ENCODE data around the gene KIF5C.

KIF5C gene

DNA sequence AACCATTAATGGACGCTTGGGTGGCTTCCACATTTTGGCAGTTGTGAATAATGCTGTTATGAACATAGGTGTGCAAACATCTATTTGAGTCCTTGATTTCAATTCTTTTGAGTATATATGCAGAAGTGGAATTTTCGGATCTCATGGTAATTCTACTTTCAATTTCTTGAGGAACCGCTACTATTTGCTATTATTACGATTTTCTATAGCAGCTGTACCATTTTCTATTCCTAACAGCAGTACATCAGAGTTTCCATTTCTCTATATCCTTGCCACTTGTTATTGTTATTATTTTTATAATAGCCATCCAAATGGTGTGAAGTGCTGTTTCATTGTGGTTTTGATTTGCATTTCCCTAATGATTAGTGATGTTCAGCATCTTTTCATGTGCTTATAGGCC lies 69.5 kb downstream of the KIF5C start:
- ChIA-PET POLR2A (no interaction called here), CTCF (interaction anchor here (1.1 to 1.2 kb wide), 2 partner anchors 17 to 19 kb away, joined by 3 read pairs; no protein-coding TSS in a partner anchor)
- no peak for TF ChIP-seq CTCF (IDR thresholded peaks at IDR 0.05; ENCODE audit: control extremely low read depth, extremely low read depth, low read depth, missing control alignments)
- DNase-seq (ENCODE audit: extremely low spot score), result no peak

DNA sequence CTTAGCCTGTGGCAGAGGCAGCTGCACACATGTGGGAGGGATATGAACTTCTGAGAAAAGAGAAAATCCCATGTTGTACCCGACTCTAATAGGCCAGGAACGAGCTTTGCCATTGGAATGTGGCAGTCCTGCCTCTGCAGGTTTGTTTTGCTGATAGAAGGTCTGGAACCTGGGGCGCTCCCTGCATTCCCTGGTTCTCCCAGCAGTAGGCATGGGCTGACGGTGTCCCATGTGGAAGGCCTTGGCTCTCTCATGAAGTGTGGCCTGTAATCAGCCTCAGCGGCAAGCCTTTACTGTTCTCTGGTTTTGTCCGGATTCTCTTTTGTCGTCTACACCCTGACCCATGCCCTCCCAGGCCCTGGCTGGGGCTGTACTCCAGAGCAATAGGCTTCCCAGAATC lies 72.3 kb downstream of the KIF5C start:
- DNase-seq (ENCODE audit: extremely low spot score), result no peak
- CTCF ChIA-PET, result interaction anchor here (1.2 to 1.6 kb wide), 2 partner anchors 10 to 43 kb away, joined by 3 to 4 read pairs; no protein-coding TSS in a partner anchor

GRCh38 chr2:148948868-148949267 lies 73.8 kb downstream of the KIF5C start:
- ChIA-PET POLR2A (no interaction called here), CTCF (no interaction called here)
- DNase-seq (ENCODE audit: extremely low spot score), result no peak

More for the DNA sequence above, 72.3 kb downstream of the KIF5C start:
- TF ChIP-seq CTCF (IDR thresholded peaks at IDR 0.05; ENCODE audit: control extremely low read depth, extremely low read depth, low read depth, missing control alignments), result no peak
- POLR2A ChIA-PET, result interaction anchor here (0.6 kb wide), 1 partner anchor 284 kb away, joined by 3 read pairs; no protein-coding TSS in a partner anchor

GRCh38 chr2:148949348-148949747 lies 74.3 kb downstream of the KIF5C start:
- CTCF ChIA-PET, result no interaction called here
- POLR2A ChIA-PET, result no interaction called here
- DNase-seq (ENCODE audit: extremely low spot score), result no peak

More at GRCh38 chr2:148948868-148949267, 73.8 kb downstream of the KIF5C start:
- TF ChIP-seq CTCF (IDR thresholded peaks at IDR 0.05; ENCODE audit: control extremely low read depth, extremely low read depth, low read depth, missing control alignments), result no peak

GRCh38 chr2:148952621-148953020 lies 77.6 kb downstream of the KIF5C start:
- no peak for TF ChIP-seq CTCF (IDR thresholded peaks at IDR 0.05; ENCODE audit: control extremely low read depth, extremely low read depth, low read depth, missing control alignments)
- ChIA-PET POLR2A (no interaction called here), CTCF (interaction anchor here (0.7 kb wide), 1 partner anchor 64 kb away, joined by 3 read pairs; no protein-coding TSS in a partner anchor)
- no peak for DNase-seq (ENCODE audit: extremely low spot score)

More at GRCh38 chr2:148949348-148949747, 74.3 kb downstream of the KIF5C start:
- TF ChIP-seq CTCF (IDR thresholded peaks at IDR 0.05; ENCODE audit: control extremely low read depth, extremely low read depth, low read depth, missing control alignments), result no peak

DNA sequence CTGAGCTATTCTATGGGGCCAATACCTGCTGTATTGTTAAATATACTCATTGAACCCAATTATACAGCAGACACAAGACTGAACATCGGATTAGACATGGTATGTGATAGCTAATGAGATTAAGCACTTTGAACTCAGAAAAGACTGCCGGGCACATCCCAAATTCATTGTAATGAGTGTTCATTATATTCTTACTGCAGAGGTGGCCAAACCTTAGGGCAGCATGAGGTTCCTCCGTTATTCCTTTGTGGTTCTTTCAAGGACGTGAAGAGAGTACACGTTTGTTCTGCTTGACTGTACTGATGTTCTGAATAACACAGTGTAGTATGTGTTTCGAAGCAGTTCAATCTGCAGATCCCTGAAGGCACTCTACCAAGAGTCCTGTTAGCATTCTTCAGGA lies 78.4 kb downstream of the KIF5C start:
- ChIA-PET CTCF (interaction anchor here (0.7 kb wide), 1 partner anchor 64 kb away, joined by 3 read pairs; no protein-coding TSS in a partner anchor), POLR2A (no interaction called here)
- no peak for TF ChIP-seq CTCF (IDR thresholded peaks at IDR 0.05; ENCODE audit: control extremely low read depth, extremely low read depth, low read depth, missing control alignments)
- no peak for DNase-seq (ENCODE audit: extremely low spot score)
